ENCODE data around the gene AFAP1L2. TPM values are rescaled to one million over a fixed set of nuclear protein-coding genes. Genes with fewer than 3 reads are reported as not detected.

The AFAP1L2 gene
- polyA plus RNA-seq, 4 donors, result 40.2 to 49.1 (median 44.4) TPM

GRCh38 chr10:114319406-114320248 is 84.7 kb downstream of the AFAP1L2 start:
- DNase-seq (ENCODE audit: low read depth in 4 of 4, low spot score in 2 of 4), result no peak

GRCh38 chr10:114316744-114317143 is 87.6 kb downstream of the AFAP1L2 start:
- DNase-seq (ENCODE audit: low read depth in 4 of 4, low spot score in 2 of 4), result no peak

- DNase-seq (ENCODE audit: low read depth in 4 of 4, low spot score in 2 of 4), result no peak
Measured at GRCh38 chr10:114315566-114316420, 88.5 kb downstream of the AFAP1L2 start.

GRCh38 chr10:114313866-114314265 is 90.4 kb downstream of the AFAP1L2 start:
- DNase-seq (ENCODE audit: low read depth in 4 of 4, low spot score in 2 of 4), result no peak

- DNase-seq (ENCODE audit: low read depth in 4 of 4, low spot score in 2 of 4), result no peak
Measured at GRCh38 chr10:114313139-114313538, 91.2 kb downstream of the AFAP1L2 start.

- DNase-seq (ENCODE audit: low read depth in 4 of 4, low spot score in 2 of 4), result no peak
Measured at GRCh38 chr10:114311496-114312209, 92.6 kb downstream of the AFAP1L2 start.

GRCh38 chr10:114311023-114311422 is 93.3 kb downstream of the AFAP1L2 start:
- DNase-seq (ENCODE audit: low read depth in 4 of 4, low spot score in 2 of 4), result no peak

- no peak for DNase-seq (ENCODE audit: low read depth in 4 of 4, low spot score in 2 of 4)
Measured at GRCh38 chr10:114310346-114310745, 94.0 kb downstream of the AFAP1L2 start.

GRCh38 chr10:114309364-114309651 is 95.0 kb downstream of the AFAP1L2 start:
- DNase-seq (ENCODE audit: low read depth in 4 of 4, low spot score in 2 of 4), result no peak

GRCh38 chr10:114308531-114309363 is 95.6 kb downstream of the AFAP1L2 start:
- no peak for DNase-seq (ENCODE audit: low read depth in 4 of 4, low spot score in 2 of 4)

GRCh38 chr10:114307731-114308130 is 96.6 kb downstream of the AFAP1L2 start:
- DNase-seq (ENCODE audit: low read depth in 4 of 4, low spot score in 2 of 4), result no peak

- DNase-seq (ENCODE audit: low read depth in 4 of 4, low spot score in 2 of 4), result no peak
Measured at GRCh38 chr10:114306116-114306973, 98.0 kb downstream of the AFAP1L2 start.

GRCh38 chr10:114305521-114305925 is 98.8 kb downstream of the AFAP1L2 start:
- no peak for DNase-seq (ENCODE audit: low read depth in 4 of 4, low spot score in 2 of 4)

GRCh38 chr10:114304571-114305421 is 99.5 kb downstream of the AFAP1L2 start:
- DNase-seq (ENCODE audit: low read depth in 4 of 4, low spot score in 2 of 4), result peak; percentile 22 to 59 (median 49)

- peak; percentile 81 to 91 (median 81) for DNase-seq (ENCODE audit: low read depth in 4 of 4, low spot score in 2 of 4)
Measured at GRCh38 chr10:114304017-114304570, 100.2 kb downstream of the AFAP1L2 start.

GRCh38 chr10:114303556-114303955 is 100.7 kb downstream of the AFAP1L2 start:
- DNase-seq (ENCODE audit: low read depth in 4 of 4, low spot score in 2 of 4), result no peak

GRCh38 chr10:114301951-114302710 is 102.2 kb downstream of the AFAP1L2 start:
- DNase-seq (ENCODE audit: low read depth in 4 of 4, low spot score in 2 of 4), result no peak
